NCI-H1694 (cell line): ENCODE measurements around the gene FEV.
"Not testable (repeated sequence)": the region's sequence is repeated elsewhere in the genome, so short reads cannot be mapped to it uniquely, and the experiment has no call there.

Experiments used
- DNase-seq: peaks from one replicate; lab custom pipeline; 2025; lab: John Stamatoyannopoulos, UW

The FEV gene

DNA sequence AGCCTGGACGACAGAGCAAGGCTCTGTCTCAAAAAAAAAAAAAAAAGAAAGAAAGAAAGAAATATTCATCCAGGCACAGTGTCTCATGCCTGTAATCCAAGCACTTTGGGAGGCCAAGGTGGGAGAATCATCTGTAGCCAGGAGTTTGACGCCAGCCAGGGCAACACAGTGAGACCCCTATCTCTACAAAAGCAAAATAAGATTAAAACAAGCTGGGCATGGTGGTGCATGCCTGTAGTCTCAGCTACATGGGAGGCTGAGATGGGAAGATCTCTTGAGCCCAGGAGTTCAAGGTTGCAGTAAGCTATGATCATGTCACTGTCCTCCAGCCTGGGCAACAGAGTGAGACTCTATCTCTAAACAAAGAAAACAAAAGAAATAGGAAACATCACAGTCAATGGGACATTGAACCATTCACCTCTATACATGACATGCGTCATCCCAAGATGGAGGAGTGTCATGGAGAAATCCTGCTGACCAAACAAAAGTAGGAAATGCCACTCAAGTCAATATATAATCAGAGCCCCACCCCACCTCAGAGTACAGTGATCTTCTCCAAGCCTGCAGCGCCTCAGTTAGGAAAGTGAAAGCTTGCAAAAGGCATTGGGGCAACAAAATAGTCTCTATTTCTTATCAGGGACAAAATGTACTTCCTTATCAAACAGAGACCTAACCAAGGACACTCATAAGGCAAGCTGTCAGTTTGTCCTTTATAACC, 9.8 kb downstream of the FEV start:
- no peak for DNase-seq

DNA sequence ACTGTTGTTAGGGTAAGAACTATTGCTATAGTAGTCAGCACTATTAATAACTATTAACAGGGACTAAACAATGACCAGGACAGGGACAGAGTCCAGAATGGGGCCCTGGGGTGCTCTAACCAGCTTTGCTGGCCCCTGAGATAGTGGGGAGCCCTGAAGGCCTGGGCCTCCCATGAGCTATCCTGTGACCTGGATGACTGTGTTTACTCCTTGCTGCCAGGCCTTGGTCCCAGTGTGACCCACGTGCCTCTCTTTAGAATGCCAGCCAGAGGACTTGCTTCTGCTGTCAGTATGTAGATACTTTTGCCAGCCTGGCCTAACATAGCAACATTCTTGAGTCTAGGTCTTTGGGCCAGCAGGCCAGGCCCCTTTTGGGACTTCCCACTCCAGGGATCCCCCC, 14.1 kb downstream of the FEV start:
- no peak for DNase-seq

DNA sequence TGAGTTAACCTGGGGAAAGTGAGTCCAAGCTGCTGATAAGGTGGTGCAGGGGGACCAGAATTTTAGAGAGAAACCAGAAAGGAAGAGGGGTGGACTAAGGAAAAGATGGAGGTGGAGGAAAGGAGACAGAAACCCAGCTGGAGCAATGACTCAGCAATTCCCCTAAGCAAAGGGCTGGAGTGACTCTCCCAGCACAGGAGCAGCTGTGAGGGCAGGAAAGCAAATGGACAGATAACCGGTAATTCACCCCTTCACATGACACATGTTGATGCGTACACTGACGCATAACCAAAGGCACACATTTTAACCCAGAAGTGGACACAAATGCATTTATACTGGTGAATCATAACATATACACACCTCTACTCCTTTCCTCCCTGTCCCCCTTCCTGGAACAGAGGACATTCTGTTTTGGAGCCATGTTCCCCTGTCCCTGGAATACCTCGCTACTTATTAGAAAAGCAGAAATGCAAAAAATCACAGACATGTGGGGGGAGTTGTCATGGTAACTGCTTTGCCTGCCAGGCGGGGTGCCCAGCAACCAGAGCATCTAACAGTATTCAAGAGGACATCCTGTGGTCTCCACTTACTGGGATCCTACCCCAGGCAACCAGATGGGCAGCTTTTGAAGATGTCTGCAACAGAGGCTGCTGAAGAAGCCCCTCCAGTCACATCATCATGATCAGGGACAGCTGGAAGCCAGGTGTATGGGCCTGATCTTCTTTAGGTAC, 20.8 kb downstream of the FEV start:
- no peak for DNase-seq

DNA sequence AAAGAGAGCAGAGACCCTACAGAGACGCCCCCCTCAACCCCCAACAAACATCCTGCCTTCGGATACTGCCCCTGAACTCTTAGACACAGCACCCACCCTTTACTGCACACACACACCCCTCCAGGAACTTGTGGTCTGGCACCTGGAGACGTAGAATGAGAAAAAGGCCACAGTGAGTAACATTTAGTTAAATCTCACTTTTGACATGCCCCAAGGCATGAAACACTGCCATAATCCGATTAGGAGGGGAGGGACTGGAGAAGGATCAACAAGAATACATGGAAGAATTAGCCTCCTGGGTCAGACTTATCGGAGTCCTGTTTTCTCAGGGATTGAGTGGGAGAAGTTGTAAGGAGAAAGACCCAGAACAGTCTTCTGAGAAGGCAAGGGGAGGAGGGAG, 21.4 kb downstream of the FEV start:
- no peak for DNase-seq

DNA sequence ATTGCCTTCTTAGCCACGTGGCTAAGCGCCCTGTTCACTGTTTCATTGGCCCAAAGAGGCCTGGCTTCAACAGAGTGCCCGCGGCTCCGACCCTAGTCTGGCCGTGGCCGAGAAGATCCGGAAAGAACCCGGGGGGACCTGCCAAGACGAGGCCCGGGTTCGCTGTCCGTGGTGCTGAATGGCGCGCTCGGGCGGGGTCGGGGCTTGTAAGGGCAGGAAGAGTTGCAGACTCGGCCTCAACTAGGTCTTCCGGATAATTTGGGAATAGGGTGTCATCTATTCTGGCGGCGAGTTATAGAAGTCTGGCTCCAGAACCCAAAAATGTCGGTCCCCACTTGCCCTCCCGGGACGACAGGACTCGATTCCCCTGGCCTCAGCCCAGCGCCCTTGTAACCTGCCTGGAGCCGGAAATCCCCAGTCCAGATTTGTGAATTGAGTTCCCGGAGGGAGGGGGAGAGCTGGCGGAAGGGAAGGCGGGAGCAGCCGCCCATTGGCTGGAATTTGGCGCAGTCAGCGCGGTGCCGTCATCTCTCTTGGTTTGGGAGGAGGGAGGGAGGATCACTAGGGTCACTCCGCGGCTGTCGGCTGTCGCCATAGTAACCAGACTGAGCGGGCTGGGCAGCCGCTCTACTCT, 22.0 kb downstream of the FEV start:
- DNase-seq: peak; percentile 85

DNA sequence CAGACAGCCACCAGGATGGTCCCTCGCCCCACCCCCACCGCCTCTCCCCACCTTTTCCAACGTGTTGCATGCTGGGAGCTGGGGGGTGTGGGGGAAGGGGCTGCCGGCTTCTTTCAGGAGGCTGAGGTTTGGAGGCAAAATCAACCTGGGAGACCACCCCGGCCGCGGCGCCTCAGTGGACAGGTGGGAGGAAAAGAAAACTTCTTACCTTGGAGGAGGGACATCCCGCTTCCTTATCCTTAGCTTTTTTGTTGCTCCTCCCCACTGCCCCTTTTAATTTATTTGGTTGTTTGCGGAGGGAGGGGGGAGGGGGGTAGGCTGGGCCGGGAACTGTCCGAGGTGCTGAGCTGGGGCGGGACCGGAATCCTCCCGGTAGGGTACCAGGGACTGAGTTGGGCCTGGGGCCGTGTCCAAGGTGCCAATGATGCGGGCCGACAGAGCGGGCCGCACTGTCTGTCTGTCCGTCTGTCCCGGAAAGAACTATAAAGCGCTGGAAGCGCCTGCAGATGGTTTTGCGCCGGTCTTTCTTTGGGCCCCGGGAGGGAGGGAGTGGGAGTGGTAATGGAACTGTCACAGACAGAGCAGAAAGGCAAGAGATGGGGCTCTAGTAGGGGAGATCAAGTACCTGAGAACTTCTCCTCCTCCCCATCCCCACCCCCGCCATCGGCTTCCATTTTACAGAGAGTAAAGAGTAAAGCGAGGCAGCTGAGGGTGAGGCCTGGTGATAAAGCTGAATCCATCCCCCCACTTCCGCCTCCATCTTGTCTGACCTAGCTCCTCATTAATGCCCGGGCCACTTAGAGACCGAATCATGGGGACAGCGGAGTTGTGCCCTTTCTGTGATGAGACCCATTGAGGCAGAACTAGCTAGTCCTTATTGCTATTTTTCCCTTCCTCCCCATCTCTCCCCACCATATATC, 23.1 kb downstream of the FEV start:
- DNase-seq: peak; percentile 56

DNA sequence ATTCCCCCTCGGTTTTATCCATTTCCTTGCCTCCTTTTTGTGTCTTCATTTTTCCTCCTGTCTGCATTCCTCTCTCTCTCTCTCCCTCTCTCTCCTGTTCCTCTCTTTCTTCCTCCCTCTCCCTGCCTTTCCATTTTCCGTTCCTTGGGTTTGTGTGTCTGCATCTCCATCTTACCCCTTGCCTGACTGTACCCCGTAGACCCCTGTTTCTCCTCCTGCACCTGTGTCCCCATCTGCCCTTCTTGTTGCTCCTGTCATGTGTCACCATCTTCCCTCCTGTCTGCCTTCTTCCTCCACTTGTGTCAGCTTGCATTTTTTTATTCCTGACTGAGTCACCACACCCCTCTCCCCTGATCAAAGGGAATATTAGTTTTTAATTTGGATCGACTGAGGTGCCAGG, 23.8 kb downstream of the FEV start:
- no peak for DNase-seq

DNA sequence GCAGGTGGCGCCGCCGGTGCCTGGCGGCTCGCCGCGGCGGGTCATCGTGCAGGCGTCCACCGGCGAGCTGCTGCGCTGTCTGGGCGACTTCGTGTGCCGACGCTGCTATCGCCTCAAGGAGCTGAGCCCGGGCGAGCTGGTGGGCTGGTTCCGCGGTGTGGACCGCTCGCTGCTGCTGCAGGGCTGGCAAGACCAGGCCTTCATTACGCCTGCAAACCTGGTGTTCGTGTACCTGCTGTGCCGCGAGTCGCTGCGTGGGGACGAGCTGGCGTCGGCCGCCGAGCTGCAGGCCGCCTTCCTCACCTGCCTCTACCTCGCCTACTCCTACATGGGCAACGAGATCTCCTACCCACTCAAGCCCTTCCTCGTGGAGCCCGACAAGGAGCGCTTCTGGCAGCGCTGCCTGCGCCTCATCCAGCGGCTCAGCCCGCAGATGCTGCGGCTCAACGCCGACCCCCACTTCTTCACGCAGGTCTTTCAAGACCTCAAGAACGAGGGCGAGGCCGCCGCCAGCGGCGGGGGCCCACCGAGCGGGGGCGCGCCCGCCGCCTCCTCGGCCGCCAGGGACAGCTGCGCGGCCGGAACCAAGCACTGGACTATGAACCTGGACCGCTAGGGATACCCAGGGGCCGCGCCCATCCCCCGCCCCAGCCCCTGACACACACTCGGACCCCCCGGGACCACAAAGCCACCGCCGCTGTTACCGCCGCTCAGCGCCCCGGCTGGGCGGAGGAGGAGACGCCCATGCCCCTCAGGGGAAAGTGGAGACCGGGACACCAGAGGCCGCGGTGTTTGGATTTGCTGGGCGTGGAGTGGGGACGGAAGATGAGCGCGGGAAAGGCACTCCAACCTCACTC, 24.4 kb downstream of the FEV start:
- no peak for DNase-seq

DNA sequence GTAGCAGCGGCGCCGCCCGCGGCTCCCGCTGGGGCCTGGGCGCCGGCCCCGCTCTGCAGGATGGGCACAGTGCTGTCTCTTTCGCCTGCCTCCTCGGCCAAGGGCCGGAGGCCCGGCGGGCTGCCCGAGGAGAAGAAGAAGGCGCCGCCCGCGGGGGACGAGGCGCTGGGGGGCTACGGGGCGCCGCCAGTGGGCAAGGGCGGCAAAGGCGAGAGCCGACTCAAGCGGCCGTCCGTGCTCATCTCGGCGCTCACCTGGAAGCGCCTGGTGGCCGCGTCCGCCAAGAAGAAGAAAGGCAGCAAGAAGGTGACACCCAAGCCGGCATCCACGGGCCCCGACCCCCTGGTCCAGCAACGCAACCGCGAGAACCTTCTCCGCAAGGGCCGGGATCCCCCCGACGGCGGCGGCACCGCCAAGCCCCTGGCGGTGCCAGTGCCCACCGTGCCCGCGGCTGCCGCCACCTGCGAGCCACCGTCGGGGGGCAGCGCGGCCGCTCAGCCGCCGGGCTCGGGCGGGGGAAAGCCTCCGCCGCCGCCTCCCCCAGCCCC, 25.1 kb downstream of the FEV start:
- no peak for DNase-seq

DNA sequence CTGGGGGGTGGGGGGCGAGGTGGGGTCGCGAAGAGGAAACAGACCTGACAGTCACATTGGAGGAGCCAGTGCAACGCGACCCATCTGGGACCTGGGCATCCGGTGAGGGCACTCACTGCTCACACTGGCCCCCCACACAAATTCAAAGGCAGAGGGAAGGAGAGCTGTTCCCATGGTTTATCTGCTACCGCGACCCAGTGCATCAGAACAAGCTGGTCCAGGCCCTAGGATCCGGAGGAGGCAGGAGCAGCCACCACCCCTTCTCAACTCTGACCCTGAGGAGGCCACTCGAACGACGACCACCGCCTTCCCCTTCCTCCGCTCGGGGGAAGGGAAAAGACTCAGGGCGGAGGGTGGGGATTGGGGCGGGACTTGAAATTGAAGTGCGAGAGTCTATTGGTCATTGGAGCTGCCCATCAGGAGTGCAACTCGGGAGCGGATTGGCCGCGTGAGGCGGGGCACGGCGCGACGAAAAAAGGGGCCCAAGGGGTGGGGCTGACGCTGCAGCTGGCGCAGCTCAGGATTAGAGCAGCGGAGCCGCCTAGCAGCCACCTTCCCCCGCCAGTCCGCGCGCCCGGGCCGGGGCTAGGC, 25.7 kb downstream of the FEV start, which contains the start of gene CDK5R2:
CDK5R2 (plus strand) TSS at position 526 of the 591 bp plus-strand sequence. CDS start 155 bp downstream, outside the sequence.
- DNase-seq: peak; percentile 95

DNA sequence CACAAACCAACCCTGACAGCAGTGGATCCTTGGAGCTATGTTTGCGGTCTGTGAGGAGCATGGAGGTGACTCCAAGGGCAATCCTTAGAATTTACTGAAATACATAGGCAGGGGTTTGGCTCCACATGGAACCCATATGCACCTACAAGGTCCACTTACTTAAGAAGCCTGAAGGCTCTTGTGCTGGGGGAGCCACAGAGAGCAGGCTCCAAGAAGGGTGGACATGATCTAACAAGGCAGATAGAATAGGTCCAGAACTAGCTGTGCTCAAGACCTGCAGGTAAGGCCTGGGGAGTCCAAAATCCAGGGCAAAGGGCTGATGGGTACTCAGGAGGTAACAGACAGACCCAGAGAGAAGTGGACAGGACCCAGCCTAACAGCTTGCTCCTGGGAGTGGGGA, 26.7 kb downstream of the FEV start:
- DNase-seq: no peak

DNA sequence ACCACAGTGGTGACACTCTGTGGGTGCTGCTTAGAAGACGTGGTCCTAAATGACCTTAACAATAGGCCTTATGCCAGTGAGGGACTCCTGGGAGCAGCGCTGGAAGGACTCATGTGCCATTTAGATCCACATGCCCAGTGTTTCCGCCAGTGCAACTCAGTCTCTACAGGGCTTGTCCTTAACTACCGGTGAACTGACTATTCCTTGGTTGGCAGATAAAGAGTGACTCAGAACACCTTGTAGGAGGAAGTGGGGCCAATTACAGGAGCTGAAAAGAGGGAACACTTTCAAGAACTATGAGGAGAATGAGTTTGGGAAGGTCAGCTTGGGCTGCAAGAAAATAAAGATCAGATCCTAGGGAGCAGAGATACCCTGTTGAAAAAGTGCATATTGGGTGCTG, 27.3 kb downstream of the FEV start:
- DNase-seq: no peak

DNA sequence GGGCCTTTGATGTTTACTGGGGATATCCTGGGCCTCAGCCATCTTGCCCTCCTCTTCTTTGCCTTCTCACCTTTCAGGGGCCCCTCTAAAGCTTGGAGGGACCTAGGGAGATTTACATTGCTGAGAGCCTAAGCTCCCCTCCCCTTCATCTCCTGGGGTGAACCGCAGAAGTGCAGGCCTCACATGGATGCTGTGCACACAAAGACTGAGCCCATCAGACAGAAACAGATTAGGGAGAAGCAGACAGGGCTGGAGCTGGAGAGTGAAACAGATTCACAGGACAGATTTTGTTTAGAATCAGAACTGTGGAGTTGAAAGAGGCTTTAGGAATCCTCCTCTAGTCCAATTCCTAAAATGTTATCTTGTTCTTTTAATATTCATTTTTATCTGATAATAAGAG, 28.9 kb downstream of the FEV start:
- no peak for DNase-seq

DNA sequence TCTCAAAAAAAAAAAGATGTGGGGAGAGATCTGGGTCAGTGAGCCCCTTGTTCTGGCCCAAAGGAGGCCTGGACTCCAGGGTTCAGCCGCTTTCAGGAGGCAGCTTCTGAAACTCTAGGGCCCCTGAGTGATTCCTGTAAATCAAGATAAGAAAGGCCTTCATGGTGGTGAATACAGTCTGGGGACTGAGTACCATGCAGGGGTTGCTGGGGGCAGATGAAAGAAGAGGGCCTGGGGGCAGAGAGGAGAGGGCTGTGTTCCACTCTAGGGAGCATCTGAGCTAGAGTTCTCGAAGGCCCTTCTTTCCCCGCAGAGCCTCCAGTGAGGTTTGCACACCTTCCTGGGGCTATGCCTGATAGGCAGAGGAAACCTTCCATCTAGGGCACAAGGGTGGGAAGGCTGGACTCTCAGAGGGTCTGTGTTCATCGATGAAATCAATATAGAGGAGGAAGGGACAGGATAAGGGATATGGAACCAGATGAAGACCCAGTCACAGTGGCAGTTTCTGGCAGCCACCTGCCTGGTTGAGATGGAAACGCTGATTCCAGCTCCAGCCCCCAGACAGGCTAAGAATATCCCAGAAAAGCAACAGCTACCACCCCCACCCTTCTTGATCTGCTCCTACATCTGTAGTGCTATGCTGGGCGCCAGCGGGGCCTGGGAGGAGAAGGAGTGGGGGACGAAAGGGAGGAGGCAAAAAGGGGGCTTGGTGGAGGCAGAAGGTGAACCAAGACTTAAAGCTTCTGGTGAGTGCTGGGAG, 30.3 kb downstream of the FEV start:
- DNase-seq: no peak

DNA sequence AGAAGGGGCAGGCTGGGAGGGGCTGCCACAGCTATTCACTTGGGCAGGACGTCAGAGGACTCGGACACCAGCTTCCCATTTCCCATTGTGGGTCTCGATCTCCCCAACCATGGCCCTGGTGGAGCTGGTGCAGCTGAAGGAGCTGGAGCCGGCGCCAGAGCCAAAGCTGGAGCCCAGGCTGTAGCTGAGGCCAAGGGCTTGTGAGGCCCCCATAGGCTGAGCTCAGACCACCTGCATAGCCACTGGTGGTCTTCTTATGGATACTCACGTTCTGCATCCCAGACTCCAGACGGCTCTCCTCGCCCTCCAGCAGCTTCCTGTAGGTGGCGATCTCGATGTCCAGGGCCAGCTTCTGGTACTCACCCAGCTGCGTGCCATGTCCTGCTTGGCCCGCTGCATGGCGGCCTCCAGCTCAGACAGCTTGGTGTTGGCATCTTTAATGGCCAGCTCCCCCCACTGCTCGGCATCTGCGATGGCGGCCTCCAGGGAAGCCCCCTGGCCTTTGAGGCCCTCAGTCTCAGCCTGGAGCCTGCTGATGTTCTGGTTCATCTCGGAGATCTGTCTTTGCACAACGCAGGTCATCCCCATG, 31.5 kb downstream of the FEV start:
- DNase-seq: no peak

DNA sequence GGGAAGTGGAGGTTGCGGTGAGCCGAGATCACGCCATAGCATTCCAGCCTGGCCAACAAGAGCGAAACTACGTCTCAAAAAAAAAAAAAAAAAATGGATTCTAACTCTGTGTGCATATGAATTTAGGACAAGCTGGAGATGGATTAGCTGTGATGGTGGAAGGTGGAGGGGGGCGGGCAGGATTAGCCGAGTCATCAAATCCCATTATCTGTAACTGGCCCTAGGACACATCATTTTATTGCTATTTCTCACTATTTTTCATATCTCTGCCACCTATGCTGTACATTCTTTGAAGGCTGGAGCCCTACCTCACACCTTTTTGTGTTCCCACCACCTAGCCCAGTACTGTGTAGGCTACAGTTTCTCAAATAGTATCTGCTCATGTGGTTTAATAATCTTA, 32.8 kb downstream of the FEV start:
- no peak for DNase-seq

DNA sequence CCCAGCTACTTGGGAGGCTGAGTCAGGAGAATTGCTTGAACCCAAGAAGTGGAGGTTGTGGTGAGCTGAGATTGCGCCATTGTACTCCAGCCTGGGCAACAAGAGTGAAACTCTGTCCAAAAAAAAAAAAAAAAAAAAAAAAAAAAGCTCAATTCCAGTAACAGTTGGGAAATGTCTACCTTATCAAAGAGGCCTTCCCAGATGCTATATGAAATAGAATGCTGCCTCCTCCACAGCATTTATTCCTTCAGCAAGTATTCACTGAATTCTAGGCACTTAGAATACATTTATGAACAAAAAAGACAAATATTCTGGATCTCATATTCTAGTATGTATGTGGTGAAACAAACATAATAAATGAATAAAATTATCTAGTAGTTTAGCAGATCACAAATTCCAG, 38.4 kb downstream of the FEV start:
- DNase-seq: no peak

DNA sequence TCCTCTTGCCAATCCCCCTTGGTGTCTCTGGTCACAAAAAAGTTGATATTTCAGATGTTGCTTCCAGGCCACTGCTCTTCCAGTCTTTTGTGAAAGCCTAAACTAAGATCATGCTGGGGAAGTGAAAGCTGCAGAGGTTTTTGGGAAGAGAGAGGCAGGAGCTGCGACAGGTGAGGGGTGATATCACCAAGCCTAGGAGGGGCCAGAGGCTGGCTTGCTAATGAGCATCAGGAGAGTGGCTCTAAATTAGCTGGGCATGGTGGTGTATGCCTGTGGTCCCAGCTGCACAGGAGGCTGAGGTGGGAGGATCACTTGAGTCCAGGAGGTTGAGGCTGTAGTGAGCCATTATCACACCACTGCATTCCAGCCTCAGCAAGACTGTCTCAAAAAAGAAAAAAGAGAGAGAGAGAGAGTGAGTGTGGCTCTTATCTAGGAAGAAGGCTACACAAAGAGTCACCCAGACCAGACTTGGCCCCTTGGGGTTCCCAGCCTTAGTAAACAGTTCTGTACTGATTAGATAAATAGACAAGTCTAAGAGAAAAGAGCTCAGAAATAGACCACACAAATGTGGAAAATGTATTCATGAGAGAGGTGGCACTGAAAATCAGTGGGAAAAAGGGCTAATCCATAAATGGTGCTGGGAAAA, 40.1 kb downstream of the FEV start:
- no peak for DNase-seq

DNA sequence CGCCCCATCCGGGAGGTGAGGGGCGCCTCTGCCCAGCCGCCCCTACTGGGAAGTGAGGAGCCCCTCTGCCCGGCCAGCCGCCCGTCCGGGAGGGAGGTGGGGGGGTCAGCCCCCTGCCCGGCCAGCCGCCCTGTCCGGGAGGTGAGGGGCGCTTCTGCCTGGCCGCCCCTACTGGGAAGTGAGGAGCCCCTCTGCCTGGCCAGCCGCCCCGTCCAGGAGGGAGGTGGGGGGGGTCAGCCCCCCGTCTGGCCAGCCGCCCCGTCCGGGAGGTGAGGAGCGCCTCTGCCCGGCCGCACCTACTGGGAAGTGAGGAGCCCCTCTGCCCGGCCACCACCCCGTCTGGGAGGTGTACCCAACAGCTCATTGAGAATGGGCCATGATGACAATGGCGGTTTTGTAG, 53.2 kb downstream of the FEV start:
- not testable (repeated sequence) for DNase-seq
